Stimulated activated naive B cell treated with anti-CD40 and anti-IgM and Interleukin-4, amounts not matched to agents 10 μg/mL and 1 μg/mL and 100 μg/mL, for 72 hours (primary cell): ENCODE data around the gene PCDHGB7.
"Not testable (repeated sequence)": the region's sequence is repeated elsewhere in the genome, so short reads cannot be mapped to it uniquely, and the experiment has no call there.

ENCODE experiments used
- ATAC-seq, 2 donors: fragments of 150-1000 bp; cut with Tn5 transposase; replicated peaks; 2 replicates each; pipeline ENCODE4 v1.10.0; 2021; ENCODE audit warnings: moderate library complexity in 1 of 2
- DNase-seq: peaks from one replicate; pipeline ENCODE4 v3.0.0; 2021
- H3K27ac Mint-ChIP-seq: one replicate; pipeline ENCODE4 v1.8.0; 2022; ENCODE audit warnings: mild to moderate bottlenecking, mixed read lengths
- H3K27me3 Mint-ChIP-seq, 2 donors: one replicate each; pipeline ENCODE4 v1.8.0; 2022; ENCODE audit warnings: mixed read lengths in 2 of 2
- H3K36me3 Mint-ChIP-seq, 2 donors: one replicate each; pipeline ENCODE4 v1.8.0; 2022; ENCODE audit warnings: mixed read lengths in 2 of 2, mild to moderate bottlenecking in 1 of 2
- H3K4me1 Mint-ChIP-seq, 2 donors: one replicate each; pipeline ENCODE4 v1.8.0; 2022; ENCODE audit warnings: mixed read lengths in 2 of 2, mild to moderate bottlenecking in 1 of 2
- H3K4me3 Mint-ChIP-seq, 2 donors: one replicate each; pipeline ENCODE4 v1.8.0; 2022; ENCODE audit warnings: mild to moderate bottlenecking in 2 of 2, mixed read lengths in 2 of 2, moderate library complexity in 1 of 2
- H3K9me3 Mint-ChIP-seq, 2 donors: one replicate each; pipeline ENCODE4 v1.8.0; 2022; ENCODE audit warnings: mixed read lengths in 2 of 2, mild to moderate bottlenecking in 1 of 2

Gene PCDHGB7

DNA sequence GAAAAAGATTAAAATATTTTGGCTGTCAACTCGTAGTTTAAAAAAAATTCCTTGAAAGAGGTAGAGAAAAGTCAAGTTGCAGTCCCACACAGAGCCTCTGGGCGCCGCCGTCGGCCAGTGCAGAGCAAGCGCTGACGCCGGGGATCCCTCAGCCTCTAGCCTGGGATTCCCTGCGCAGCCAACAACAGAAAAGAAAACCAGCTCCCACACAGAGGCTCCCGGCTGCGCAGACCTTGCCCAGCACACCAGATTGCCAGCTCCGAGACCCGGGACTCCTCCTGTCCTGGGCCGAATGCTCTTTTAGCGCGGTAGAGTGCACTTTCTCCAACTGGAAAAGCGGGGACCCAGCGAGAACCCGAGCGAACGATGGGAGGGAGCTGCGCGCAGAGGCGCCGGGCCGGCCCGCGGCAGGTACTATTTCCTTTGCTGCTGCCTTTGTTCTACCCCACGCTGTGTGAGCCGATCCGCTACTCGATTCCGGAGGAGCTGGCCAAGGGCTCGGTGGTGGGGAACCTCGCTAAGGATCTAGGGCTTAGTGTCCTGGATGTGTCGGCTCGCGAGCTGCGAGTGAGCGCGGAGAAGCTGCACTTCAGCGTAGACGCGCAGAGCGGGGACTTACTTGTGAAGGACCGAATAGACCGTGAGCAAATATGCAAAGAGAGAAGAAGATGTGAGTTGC, at the start of gene PCDHGB7:
Gene PCDHGB7 (plus strand): TSS at position 184 of the 679 bp plus-strand sequence. CDS start 183 bp downstream, at position 367.
- not testable (repeated sequence) for DNase-seq
- peaks cover 16 to 28% of the 10 kb centered on the region in 2 donors for H3K9me3 Mint-ChIP-seq
- H3K4me3 Mint-ChIP-seq = peak within 1 kb of the TSS; percentile 63 to 75
- peak within 1 kb of the TSS; percentile 88 for H3K27ac Mint-ChIP-seq
- H3K36me3 Mint-ChIP-seq = peaks cover 23 to 24% of the 10 kb centered on the region in 2 donors
- H3K27me3 Mint-ChIP-seq = peaks cover 68 to 88% of the 10 kb centered on the region in 2 donors
- H3K4me1 Mint-ChIP-seq = peaks cover 16 to 30% of the 10 kb centered on the region in 2 donors
- ATAC-seq = peak; percentile 55 to 75

DNA sequence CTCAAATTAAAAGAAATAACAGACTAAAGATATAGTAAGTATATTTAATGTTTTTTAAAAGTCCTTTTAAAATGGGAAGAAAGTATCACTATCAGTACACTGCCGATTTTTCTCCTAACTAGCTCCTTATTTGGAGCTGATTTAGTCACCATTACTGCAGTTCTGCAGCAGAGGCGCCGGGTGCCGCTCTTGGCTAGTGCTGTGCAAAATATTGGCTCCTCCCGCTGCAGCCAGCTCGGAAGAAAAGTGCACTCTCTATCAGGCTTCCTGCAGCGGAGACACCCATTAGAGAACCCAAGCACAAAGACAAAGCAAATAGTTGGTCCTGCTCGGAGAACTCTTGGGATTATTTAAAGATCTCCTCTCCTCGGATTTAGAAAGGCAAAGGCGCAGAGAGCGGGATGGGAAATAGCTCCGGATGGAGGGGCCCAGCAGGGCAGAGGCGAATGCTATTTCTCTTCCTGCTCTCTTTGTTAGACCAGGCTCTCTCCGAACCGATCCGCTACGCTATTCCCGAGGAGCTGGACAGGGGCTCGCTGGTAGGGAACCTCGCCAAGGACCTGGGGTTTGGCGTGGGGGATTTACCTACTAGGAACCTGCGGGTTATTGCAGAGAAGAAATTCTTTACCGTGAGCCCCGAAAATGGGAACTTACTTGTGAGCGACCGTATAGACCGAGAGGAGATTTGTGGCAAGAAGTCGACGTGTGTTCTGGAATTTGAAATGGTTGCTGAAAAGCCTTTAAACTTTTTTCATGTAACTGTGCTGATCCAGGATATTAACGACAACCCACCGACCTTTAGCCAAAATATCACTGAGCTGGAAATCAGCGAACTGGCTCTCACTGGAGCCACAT, 47.3 kb upstream of the PCDHGB7 start, which contains the start of gene PCDHGB3:
Gene PCDHGB3 (plus strand): TSS at position 249 of the 855 bp plus-strand sequence. CDS start 153 bp downstream, at position 402.
- Mint-ChIP-seq H3K27ac (peak within 1 kb of the TSS; percentile 94), H3K4me1 (peaks cover 0 to 4% of the 10 kb centered on the region in 2 donors), H3K9me3 (peaks cover 23 to 25% of the 10 kb centered on the region in 2 donors), H3K4me3 (peak within 1 kb of the TSS; percentile 83 to 91), H3K27me3 (peaks cover 54 to 73% of the 10 kb centered on the region in 2 donors), H3K36me3 (peaks cover 13 to 17% of the 10 kb centered on the region in 2 donors)
- DNase-seq (no peak), ATAC-seq (peak; percentile 57 to 73)

DNA sequence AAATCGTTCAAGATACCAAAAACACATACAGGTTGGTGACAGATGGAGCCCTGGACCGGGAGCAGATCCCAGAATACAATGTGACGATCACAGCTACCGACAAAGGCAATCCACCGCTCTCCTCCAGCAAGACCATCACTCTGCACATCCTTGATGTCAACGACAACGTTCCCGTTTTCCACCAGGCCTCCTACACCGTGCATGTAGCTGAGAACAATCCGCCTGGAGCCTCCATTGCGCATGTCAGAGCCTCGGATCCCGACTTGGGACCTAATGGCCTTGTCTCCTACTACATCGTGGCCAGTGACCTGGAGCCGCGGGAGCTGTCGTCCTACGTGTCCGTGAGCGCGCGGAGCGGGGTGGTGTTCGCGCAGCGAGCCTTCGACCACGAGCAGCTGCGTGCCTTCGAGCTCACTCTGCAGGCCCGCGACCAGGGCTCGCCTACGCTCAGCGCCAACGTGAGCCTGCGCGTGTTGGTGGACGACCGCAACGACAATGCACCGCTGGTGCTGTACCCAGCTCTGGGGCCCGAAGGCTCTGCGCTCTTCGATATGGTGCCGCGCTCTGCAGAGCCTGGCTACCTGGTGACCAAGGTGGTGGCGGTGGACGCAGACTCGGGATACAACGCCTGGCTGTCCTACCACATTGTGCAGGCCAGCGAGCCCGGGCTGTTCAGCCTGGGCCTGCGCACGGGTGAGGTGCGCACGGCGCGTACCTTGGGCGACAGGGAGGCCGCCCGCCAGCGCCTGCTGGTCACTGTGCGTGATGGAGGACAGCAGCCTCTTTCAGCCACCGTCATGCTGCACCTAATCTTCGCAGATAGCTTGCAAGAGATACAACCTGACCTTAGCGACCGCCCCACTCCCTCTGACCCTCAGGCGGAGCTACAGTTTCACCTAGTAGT, 45.7 kb upstream of the PCDHGB7 start:
- Mint-ChIP-seq H3K4me1 (peaks cover 0 to 6% of the 10 kb centered on the region in 2 donors), H3K27ac (peak overlapping the region; percentile 81), H3K9me3 (peaks cover 22 to 24% of the 10 kb centered on the region in 2 donors), H3K4me3 (no peak overlapping the region), H3K27me3 (peaks cover 47 to 71% of the 10 kb centered on the region in 2 donors), H3K36me3 (peaks cover 11 to 17% of the 10 kb centered on the region in 2 donors)
- no peak for DNase-seq
- no peak for ATAC-seq

DNA sequence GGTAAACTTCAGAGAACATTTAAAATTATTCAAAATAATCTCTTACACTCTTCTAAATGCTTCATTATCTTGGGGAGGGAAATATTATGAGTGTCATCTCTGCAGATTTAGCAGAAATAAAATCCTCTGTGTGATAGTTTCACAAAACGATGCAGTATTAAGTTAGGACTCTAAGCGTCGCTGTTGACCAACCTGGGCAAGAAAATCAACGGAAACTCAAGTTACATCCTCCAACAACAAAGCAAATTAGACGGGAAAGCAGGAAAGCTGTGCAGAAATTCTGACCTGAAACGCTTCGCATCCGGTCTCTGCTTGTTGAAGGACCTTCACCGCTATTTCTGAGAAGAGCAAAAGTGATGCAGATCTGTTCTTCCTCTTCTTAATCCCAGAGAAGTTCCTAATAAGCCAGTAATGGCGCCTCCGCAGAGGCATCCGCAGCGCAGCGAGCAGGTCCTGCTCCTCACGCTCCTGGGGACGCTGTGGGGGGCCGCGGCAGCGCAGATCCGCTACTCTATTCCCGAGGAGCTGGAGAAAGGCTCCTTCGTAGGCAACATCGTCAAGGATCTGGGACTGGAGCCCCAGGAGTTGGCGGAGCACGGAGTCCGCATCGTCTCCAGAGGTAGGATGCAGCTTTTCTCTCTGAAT, 43.7 kb upstream of the PCDHGB7 start, which contains the start of gene PCDHGA6:
Gene PCDHGA6 (plus strand): TSS at position 219 of the 645 bp plus-strand sequence. CDS start 193 bp downstream, at position 412.
- Mint-ChIP-seq H3K4me1 (peaks cover 0 to 6% of the 10 kb centered on the region in 2 donors), H3K9me3 (peaks cover 24% of the 10 kb centered on the region in 2 donors), H3K4me3 (peak within 1 kb of the TSS in 1 of 2 donors; percentile 30), H3K27me3 (peaks cover 40 to 70% of the 10 kb centered on the region in 2 donors), H3K36me3 (peaks cover 11 to 17% of the 10 kb centered on the region in 2 donors), H3K27ac (no peak within 1 kb of the TSS)
- ATAC-seq = no peak
- no peak for DNase-seq

DNA sequence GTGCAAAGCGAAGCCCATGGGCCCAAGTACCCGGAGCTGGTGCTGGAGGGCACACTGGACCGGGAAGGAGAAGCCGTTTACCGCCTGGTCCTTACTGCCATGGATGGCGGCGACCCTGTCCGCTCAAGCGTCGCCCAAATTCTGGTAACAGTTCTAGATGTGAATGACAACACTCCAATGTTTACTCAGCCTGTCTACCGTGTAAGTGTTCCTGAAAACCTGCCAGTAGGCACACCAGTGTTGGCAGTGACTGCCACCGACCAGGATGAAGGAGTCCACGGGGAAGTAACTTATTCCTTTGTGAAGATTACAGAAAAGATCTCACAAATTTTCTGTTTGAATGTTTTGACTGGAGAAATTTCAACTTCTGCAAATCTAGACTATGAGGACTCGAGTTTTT, 42.9 kb upstream of the PCDHGB7 start:
- Mint-ChIP-seq H3K27ac (no peak overlapping the region), H3K27me3 (peaks cover 38 to 67% of the 10 kb centered on the region in 2 donors)

DNA sequence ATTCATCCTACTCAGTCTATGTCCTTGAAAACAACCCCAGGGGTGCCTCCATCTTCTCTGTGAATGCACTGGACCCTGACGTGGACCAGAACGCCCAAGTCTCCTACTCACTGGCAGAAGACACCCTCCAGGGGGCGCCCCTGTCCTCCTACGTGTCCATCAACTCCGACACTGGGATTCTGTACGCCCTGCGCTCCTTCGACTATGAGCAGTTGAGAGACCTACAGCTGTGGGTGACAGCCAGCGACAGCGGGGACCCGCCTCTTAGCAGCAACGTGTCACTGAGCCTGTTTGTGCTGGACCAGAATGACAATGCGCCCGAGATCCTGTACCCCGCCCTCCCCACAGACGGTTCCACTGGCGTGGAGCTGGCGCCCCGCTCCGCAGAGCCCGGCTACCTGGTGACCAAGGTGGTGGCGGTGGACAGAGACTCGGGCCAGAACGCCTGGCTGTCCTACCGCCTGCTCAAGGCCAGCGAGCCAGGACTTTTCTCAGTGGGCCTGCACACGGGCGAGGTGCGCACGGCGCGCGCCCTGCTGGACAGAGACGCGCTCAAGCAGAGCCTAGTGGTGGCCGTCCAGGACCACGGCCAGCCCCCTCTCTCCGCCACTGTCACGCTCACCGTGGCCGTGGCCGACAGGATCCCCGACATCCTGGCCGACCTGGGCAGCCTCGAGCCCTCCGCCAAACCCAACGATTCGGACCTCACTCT, 41.9 kb upstream of the PCDHGB7 start:
- Mint-ChIP-seq H3K9me3 (peaks cover 21 to 26% of the 10 kb centered on the region in 2 donors), H3K36me3 (peaks cover 11 to 13% of the 10 kb centered on the region in 2 donors), H3K27me3 (peaks cover 37 to 66% of the 10 kb centered on the region in 2 donors)
- H3K4me3 Mint-ChIP-seq, ATAC-seq, H3K4me1 Mint-ChIP-seq, H3K27ac Mint-ChIP-seq, DNase-seq: not testable (repeated sequence)

More for the DNA sequence above, 42.9 kb upstream of the PCDHGB7 start:
- H3K4me3 Mint-ChIP-seq = no peak overlapping the region
- H3K36me3 Mint-ChIP-seq = peaks cover 11 to 17% of the 10 kb centered on the region in 2 donors
- ATAC-seq = no peak
- peaks cover 24 to 26% of the 10 kb centered on the region in 2 donors for H3K9me3 Mint-ChIP-seq
- H3K4me1 Mint-ChIP-seq = peaks cover 0 to 6% of the 10 kb centered on the region in 2 donors
- no peak for DNase-seq

DNA sequence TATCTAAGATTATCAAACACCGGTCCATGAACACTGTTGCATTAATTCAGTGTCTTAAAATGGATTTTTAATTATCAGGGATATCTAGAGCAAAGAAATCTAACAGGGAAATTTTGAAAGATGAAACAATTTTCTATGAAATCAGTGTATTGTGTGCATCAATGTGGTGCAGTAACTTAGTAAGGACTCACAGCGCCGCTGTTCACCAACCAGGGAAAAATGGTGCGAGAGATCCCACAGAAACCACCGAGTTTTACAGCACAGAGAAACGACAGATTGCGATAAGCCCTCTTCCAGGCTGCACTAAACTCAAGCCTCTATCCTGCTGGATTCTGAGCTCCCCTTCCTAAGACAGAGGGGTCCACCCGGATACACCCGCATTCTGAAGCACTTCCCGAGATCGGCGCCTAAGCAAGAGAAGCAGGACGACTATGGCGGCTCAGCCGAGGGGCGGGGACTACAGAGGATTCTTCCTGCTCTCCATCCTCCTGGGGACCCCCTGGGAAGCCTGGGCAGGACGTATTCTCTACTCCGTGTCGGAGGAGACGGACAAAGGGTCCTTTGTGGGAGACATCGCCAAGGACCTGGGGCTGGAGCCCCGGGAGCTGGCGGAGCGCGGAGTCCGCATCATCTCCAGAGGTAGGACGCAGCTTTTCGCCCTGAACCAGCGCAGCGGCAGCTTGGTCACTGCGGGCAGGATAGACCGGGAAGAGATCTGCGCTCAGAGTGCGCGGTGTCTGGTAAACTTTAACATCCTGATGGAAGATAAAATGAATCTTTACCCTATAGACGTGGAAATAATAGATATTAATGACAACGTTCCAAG, 34.8 kb upstream of the PCDHGB7 start, which contains the start of gene PCDHGA7:
Gene PCDHGA7 (plus strand): TSS at position 274 of the 826 bp plus-strand sequence. CDS start 158 bp downstream, at position 432.
- H3K27ac Mint-ChIP-seq = peak within 1 kb of the TSS; percentile 14
- H3K9me3 Mint-ChIP-seq = peaks cover 7 to 8% of the 10 kb centered on the region in 2 donors
- H3K4me1 Mint-ChIP-seq = peaks cover 0 to 4% of the 10 kb centered on the region in 2 donors
- DNase-seq = no peak
- H3K27me3 Mint-ChIP-seq = peaks cover 57 to 69% of the 10 kb centered on the region in 2 donors
- no peak for ATAC-seq
- H3K36me3 Mint-ChIP-seq = peaks cover 4 to 5% of the 10 kb centered on the region in 2 donors
- peak within 1 kb of the TSS; percentile 70 to 81 for H3K4me3 Mint-ChIP-seq

DNA sequence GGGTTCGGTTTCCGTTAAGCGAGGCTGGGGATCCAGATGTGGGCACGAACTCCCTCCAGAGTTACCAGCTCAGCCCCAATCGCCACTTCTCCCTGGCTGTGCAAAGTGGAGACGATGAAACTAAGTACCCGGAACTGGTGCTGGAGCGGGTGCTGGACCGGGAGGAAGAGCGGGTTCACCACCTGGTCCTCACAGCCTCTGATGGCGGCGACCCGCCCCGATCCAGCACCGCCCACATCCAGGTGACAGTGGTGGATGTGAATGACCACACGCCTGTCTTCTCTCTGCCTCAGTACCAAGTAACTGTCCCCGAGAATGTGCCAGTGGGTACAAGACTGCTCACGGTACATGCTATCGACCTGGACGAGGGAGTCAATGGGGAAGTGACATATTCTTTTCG, 34.1 kb upstream of the PCDHGB7 start:
- Mint-ChIP-seq H3K27me3 (peaks cover 58 to 71% of the 10 kb centered on the region in 2 donors), H3K9me3 (peaks cover 8 to 9% of the 10 kb centered on the region in 2 donors), H3K36me3 (peaks cover 4 to 6% of the 10 kb centered on the region in 2 donors), H3K4me1 (peaks cover 0 to 4% of the 10 kb centered on the region in 2 donors), H3K4me3 (peak overlapping the region in 1 of 2 donors; percentile 81), H3K27ac (no peak overlapping the region)
- DNase-seq = no peak
- ATAC-seq = no peak

DNA sequence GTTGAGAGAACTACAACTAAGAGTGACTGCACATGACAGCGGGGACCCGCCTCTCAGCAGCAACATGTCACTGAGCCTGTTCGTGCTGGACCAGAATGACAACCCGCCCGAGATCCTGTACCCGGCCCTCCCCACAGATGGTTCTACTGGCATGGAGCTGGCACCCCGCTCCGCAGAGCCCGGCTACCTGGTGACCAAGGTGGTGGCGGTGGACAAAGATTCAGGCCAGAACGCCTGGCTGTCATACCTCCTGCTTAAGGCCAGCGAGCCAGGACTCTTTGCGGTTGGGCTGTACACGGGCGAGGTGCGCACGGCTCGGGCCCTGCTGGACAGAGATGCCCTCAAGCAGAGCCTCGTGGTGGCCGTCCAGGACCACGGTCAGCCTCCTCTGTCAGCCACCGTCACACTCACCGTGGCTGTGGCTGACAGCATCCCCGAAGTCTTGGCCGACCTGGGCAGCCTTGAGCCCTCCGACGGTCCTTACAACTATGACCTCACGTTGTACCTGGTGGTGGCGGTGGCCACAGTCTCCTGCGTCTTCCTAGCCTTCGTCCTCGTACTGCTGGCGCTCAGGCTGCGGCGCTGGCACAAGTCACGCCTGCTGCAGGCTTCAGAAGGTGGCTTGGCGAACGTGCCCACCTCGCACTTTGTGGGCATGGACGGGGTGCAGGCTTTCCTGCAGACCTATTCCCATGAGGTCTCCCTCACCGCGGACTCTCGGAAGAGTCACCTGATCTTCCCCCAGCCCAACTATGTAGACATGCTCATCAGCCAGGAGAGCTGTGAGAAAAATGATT, 32.8 kb upstream of the PCDHGB7 start:
- Mint-ChIP-seq H3K4me3 (no peak overlapping the region), H3K27ac (no peak overlapping the region), H3K4me1 (peaks cover 0 to 4% of the 10 kb centered on the region in 2 donors)

DNA sequence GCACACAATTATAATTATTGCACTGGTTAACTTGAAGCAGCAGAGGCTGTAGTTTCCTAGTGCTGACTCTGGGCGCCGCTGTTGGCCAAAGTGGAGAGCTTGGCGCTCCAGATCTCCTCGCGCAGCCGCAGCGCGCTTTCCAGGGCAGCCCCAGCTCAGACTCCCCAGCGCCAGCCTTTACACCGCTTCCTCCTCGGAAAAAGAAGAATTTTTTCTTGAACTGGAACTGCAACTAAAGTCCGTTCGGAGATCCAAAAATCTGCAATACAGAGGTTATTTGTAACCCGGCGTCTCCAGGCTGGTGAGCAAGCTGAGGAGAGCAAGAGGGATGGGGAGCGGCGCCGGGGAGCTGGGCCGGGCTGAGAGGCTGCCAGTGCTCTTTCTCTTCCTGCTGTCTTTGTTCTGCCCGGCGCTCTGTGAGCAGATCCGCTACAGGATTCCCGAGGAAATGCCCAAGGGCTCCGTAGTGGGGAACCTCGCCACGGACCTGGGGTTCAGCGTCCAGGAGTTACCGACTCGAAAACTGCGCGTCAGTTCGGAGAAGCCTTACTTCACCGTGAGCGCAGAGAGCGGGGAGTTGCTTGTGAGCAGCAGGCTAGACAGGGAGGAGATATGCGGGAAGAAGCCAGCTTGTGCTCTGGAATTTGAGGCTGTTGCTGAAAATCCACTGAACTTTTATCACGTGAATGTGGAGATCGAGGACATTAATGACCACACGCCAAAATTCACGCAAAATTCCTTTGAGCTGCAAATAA, 29.7 kb upstream of the PCDHGB7 start, which contains the start of gene PCDHGB4:
Gene PCDHGB4 (plus strand): TSS at position 142 of the 755 bp plus-strand sequence. CDS start 187 bp downstream, at position 329.
- Mint-ChIP-seq H3K4me3 (peak within 1 kb of the TSS; percentile 57 to 68), H3K36me3 (peaks cover 11 to 19% of the 10 kb centered on the region in 2 donors), H3K9me3 (peaks cover 17 to 19% of the 10 kb centered on the region in 2 donors), H3K27me3 (peaks cover 70 to 85% of the 10 kb centered on the region in 2 donors)
- not testable (repeated sequence) for H3K27ac Mint-ChIP-seq, DNase-seq, H3K4me1 Mint-ChIP-seq
- peak in 1 of 2 donors; percentile 34 for ATAC-seq

More for the DNA sequence above, 32.8 kb upstream of the PCDHGB7 start:
- no peak for ATAC-seq
- H3K36me3 Mint-ChIP-seq = peaks cover 9 to 10% of the 10 kb centered on the region in 2 donors
- DNase-seq = no peak
- H3K27me3 Mint-ChIP-seq = peaks cover 71 to 79% of the 10 kb centered on the region in 2 donors
- H3K9me3 Mint-ChIP-seq = peaks cover 9 to 10% of the 10 kb centered on the region in 2 donors
